Type B pancreatic cell (in vitro differentiated cells): ENCODE data around the gene PEX14. TPM values are rescaled to one million over a fixed set of nuclear protein-coding genes. Genes with fewer than 3 reads are reported as not detected.
A peak's percentile ranks its signal among the peaks of the same experiment; 100 is the strongest.

Experiments
- DNase-seq: peaks from one replicate; pipeline ENCODE4 v3.0.0; 2021; ENCODE audit warnings: mixed read lengths; ENCODE audit not compliant: unreplicated experiment; ENCODE audit errors: extremely low spot score
- H3K27ac Mint-ChIP-seq: 2 replicates; pipeline ENCODE4 v1.8.0; 2021; ENCODE audit warnings: mild to moderate bottlenecking, mixed read lengths
- H3K27me3 Mint-ChIP-seq: 2 replicates; pipeline ENCODE4 v1.8.0; 2021; ENCODE audit warnings: mixed read lengths
- H3K36me3 Mint-ChIP-seq: 2 replicates; pipeline ENCODE4 v1.8.0; 2021; ENCODE audit warnings: mixed read lengths
- H3K4me1 Mint-ChIP-seq: one replicate; pipeline ENCODE4 v1.8.0; 2021; ENCODE audit warnings: mixed read lengths; ENCODE audit not compliant: unreplicated experiment
- H3K4me3 Mint-ChIP-seq: 2 replicates; pipeline ENCODE4 v1.8.0; 2021; ENCODE audit warnings: mild to moderate bottlenecking, mixed read lengths
- H3K9me3 Mint-ChIP-seq: 2 replicates; pipeline ENCODE4 v1.8.0; 2021; ENCODE audit warnings: mixed read lengths
- CTCF ChIP-seq: fragments of 200-600 bp; sonication (generic); conservative IDR thresholded peaks from 2 replicates; pipeline ENCODE4 v1.5.0; 2021; ENCODE audit warnings: antibody characterized with exemption, mild to moderate bottlenecking
- total RNA-seq: library from RNA; stranded (reverse); gene quantifications from 2 replicates; pipeline ENCODE4 v1.2.1, GENCODE V29; 2021; ENCODE audit warnings: low replicate concordance

The PEX14 gene
- total RNA-seq, 1 donor from 2014 or later = 22.5 TPM

- peaks cover 34% of the 10 kb centered on the region for H3K4me1 Mint-ChIP-seq
- DNase-seq = no peak
- no peaks in the 10 kb centered on the region for H3K9me3 Mint-ChIP-seq
- peak overlapping the region; percentile 87 for H3K27ac Mint-ChIP-seq
- H3K27me3 Mint-ChIP-seq = no peaks in the 10 kb centered on the region
- peaks cover 5% of the 10 kb centered on the region for H3K36me3 Mint-ChIP-seq
- H3K4me3 Mint-ChIP-seq = peak overlapping the region; percentile 95
- TF ChIP-seq CTCF = no peak
Observed at GRCh38 chr1:10431070-10431730, 43.5 kb upstream of the PEX14 start.

GRCh38 chr1:10432910-10433700, 41.6 kb upstream of the PEX14 start:
- H3K27ac Mint-ChIP-seq = no peak overlapping the region
- H3K4me3 Mint-ChIP-seq = peak overlapping the region; percentile 50
- peaks cover 5% of the 10 kb centered on the region for H3K36me3 Mint-ChIP-seq
- H3K9me3 Mint-ChIP-seq = no peaks in the 10 kb centered on the region
- no peaks in the 10 kb centered on the region for H3K27me3 Mint-ChIP-seq
- no peak for DNase-seq
- H3K4me1 Mint-ChIP-seq = peaks cover 35% of the 10 kb centered on the region
- TF ChIP-seq CTCF = no peak

GRCh38 chr1:10433790-10434189, 41.0 kb upstream of the PEX14 start:
- DNase-seq = no peak
- no peaks in the 10 kb centered on the region for H3K9me3 Mint-ChIP-seq
- peaks cover 5% of the 10 kb centered on the region for H3K36me3 Mint-ChIP-seq
- no peak overlapping the region for H3K27ac Mint-ChIP-seq
- peak overlapping the region; percentile 50 for H3K4me3 Mint-ChIP-seq
- no peaks in the 10 kb centered on the region for H3K27me3 Mint-ChIP-seq
- no peak for TF ChIP-seq CTCF
- peaks cover 39% of the 10 kb centered on the region for H3K4me1 Mint-ChIP-seq

GRCh38 chr1:10434590-10434989, 40.2 kb upstream of the PEX14 start:
- Mint-ChIP-seq H3K27me3 (no peaks in the 10 kb centered on the region), H3K36me3 (peaks cover 5% of the 10 kb centered on the region), H3K4me1 (peaks cover 39% of the 10 kb centered on the region), H3K4me3 (no peak overlapping the region), H3K9me3 (no peaks in the 10 kb centered on the region), H3K27ac (no peak overlapping the region)
- TF ChIP-seq CTCF = no peak
- no peak for DNase-seq

GRCh38 chr1:10437052-10437451, 37.7 kb upstream of the PEX14 start:
- H3K36me3 Mint-ChIP-seq = peaks cover 3% of the 10 kb centered on the region
- no peak overlapping the region for H3K27ac Mint-ChIP-seq
- no peaks in the 10 kb centered on the region for H3K9me3 Mint-ChIP-seq
- H3K4me1 Mint-ChIP-seq = peaks cover 35% of the 10 kb centered on the region
- no peak for DNase-seq
- H3K4me3 Mint-ChIP-seq = no peak overlapping the region
- no peaks in the 10 kb centered on the region for H3K27me3 Mint-ChIP-seq
- no peak for TF ChIP-seq CTCF
